GM18499 (cell line): ENCODE measurements around the gene RFC1.
A peak's percentile ranks its signal among the peaks of the same experiment; 100 is the strongest.
"Not testable (repeated sequence)": the region's sequence is repeated elsewhere in the genome, so short reads cannot be mapped to it uniquely, and the experiment has no call there.

ENCODE experiments used
- ATAC-seq: cut with Tn5 transposase; IDR thresholded peaks from one replicate; pipeline ENCODE4 v1.9.1; 2021; ENCODE audit warnings: moderate number of reproducible peaks; ENCODE audit not compliant: insufficient read depth, unreplicated experiment

The RFC1 gene

GRCh38 chr4:39353478-39354253 lies 12.5 kb downstream of the RFC1 start:
- peak; percentile 57 for ATAC-seq

- ATAC-seq, result not testable (repeated sequence)
Measured at GRCh38 chr4:39353149-39353477, 13.0 kb downstream of the RFC1 start.

GRCh38 chr4:39349326-39349725 lies 16.8 kb downstream of the RFC1 start:
- no peak for ATAC-seq

- no peak for ATAC-seq
Measured at GRCh38 chr4:39348371-39349315, 17.5 kb downstream of the RFC1 start.

- ATAC-seq, result no peak
Measured at GRCh38 chr4:39346856-39347519, 19.2 kb downstream of the RFC1 start.

GRCh38 chr4:39342731-39343130 lies 23.4 kb downstream of the RFC1 start:
- no peak for ATAC-seq

- ATAC-seq, result no peak
Measured at GRCh38 chr4:39341075-39341725, 25.0 kb downstream of the RFC1 start.

- ATAC-seq, result no peak
Measured at GRCh38 chr4:39339968-39340367, 26.2 kb downstream of the RFC1 start.

- ATAC-seq, result no peak
Measured at GRCh38 chr4:39337841-39338240, 28.3 kb downstream of the RFC1 start.

GRCh38 chr4:39335566-39335965 lies 30.6 kb downstream of the RFC1 start:
- no peak for ATAC-seq

- ATAC-seq, result no peak
Measured at GRCh38 chr4:39331191-39331590, 35.0 kb downstream of the RFC1 start.

GRCh38 chr4:39330353-39330752 lies 35.8 kb downstream of the RFC1 start:
- ATAC-seq, result no peak

GRCh38 chr4:39326468-39326977 lies 39.6 kb downstream of the RFC1 start:
- no peak for ATAC-seq

GRCh38 chr4:39324897-39325613 lies 41.1 kb downstream of the RFC1 start:
- no peak for ATAC-seq

GRCh38 chr4:39324446-39324845 lies 41.7 kb downstream of the RFC1 start:
- ATAC-seq, result no peak

- ATAC-seq, result no peak
Measured at GRCh38 chr4:39323821-39324220, 42.3 kb downstream of the RFC1 start.

GRCh38 chr4:39320381-39321115 lies 45.6 kb downstream of the RFC1 start:
- no peak for ATAC-seq

- no peak for ATAC-seq
Measured at GRCh38 chr4:39319676-39320075, 46.5 kb downstream of the RFC1 start.

GRCh38 chr4:39312816-39313215 lies 53.3 kb downstream of the RFC1 start:
- ATAC-seq, result no peak
